DOHH2 (cell line): ENCODE data around the gene IFI44.

Experiments used
- CTCF ChIP-seq: fragments of 200-600 bp; sonication (generic); IDR thresholded peaks from one replicate; pipeline ENCODE4 v1.5.1; 2014; ENCODE audit warnings: antibody characterized with exemption, mild to moderate bottlenecking, low read depth, low read length; ENCODE audit not compliant: poor library complexity, severe bottlenecking
- EZH2phosphoT487 ChIP-seq: fragments of 200-600 bp; sonication (generic); IDR thresholded peaks from 2 replicates; pipeline ENCODE4 v1.6.1; 2017; ENCODE audit warnings: borderline replicate concordance, mild to moderate bottlenecking, antibody characterized with exemption, low read length, moderate library complexity, mixed read lengths

DNA sequence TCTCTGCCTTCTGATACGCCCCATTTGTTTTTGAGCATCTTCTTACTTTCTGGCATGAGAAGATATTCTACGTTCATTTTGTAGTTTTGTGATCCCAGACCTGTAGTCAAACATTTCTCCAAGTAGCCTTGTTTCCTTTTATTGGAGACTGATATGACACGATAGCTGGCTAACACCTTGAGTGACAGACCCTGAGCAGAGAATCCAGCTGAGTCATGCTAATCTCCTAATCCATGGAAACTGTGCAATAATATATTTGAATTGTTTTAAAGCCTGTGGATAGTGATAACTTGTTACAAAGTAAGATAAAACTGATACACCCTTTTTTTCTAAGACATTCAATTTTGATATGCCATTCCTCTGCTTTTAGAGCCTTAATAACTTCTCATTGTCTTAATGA lies 30.6 kb upstream of the IFI44 start:
- no peak for TF ChIP-seq CTCF
- no peak for TF ChIP-seq EZH2phosphoT487
